K562 (cell line): ENCODE data around the gene EIPR1. TPM values are rescaled to one million over a fixed set of nuclear protein-coding genes. Genes with fewer than 3 reads are reported as not detected.

Experiments
- ATAC-seq: fragments of 200-7000 bp; cut with Tn5 transposase; 3 replicates; pipeline ENCODE4 v1.9.1; 2020; ENCODE audit warnings: moderate library complexity
- BruUV-seq: library from RNA; stranded (reverse); fragments of 400-500 nt; replicated peaks from 2 replicates; lab custom pipeline; 2021; lab: Mats Ljungman, UMichigan
- CTCF ChIA-PET: fragments of 300-600 bp; formaldehyde crosslinking; extraction: SDS; loops from one replicate; lab custom pipeline; 2021; ENCODE audit warnings: low intra/inter-chr PET ratio; lab: Yijun Ruan, JAX
- POLR2A ChIA-PET: fragments of 300-600, 350-650 bp; sonication (Branson Sonifier 250); formaldehyde crosslinking; extraction: SDS; loops from one replicate; lab custom pipeline; 2021; ENCODE audit warnings: antibody characterized with exemption, inconsistent platforms; lab: Yijun Ruan, JAX
- DNase-seq, 4 experiments: peaks; one replicate each; pipeline versions ENCODE4 v3.0.0 to v3.0.0-alpha.2; 2011 to 2018; ENCODE audit warnings: low spot score in 3 of 4, mixed read lengths in 3 of 4; ENCODE audit errors: extremely low read depth in 1 of 4
- FAIRE-seq: peaks from 2 replicates; lab custom pipeline; 2011; peaks lifted over from hg19 to GRCh38; lab: Jason Lieb, UNC
- H2AFZ ChIP-seq: 2 replicates; pipeline ENCODE4 v1.6.0; 2011; ENCODE audit warnings: low read depth, low read length, control low read depth, inconsistent platforms
- H3K27ac ChIP-seq: fragments of 200-600 bp; 3 replicates; pipeline ENCODE4 v1.8.0; 2011; ENCODE audit warnings: low read depth, mild to moderate bottlenecking, control low read depth, inconsistent platforms, low read length, moderate library complexity, mixed read lengths; ENCODE audit errors: extremely low read depth
- H3K27me3 ChIP-seq, 2 experiments: fragments of 300-600 bp in 1 of 2; 2 replicates in 1 of 2; 3 replicates in 1 of 2; pipeline versions ENCODE4 v1.6.0 to v1.8.0; 2011; ENCODE audit warnings: inconsistent platforms in 2 of 2, low read length in 2 of 2, mild to moderate bottlenecking in 1 of 2, mixed read lengths in 1 of 2, moderate library complexity in 1 of 2; ENCODE audit not compliant: control insufficient read depth in 2 of 2, insufficient read depth in 2 of 2
- H3K36me3 ChIP-seq: fragments of 300-600 bp; 3 replicates; pipeline ENCODE4 v1.8.0; 2011; ENCODE audit warnings: mild to moderate bottlenecking, low read length, inconsistent platforms; ENCODE audit not compliant: control insufficient read depth, insufficient read depth
- H3K4me1 ChIP-seq, 2 experiments: fragments of 200-600 bp in 1 of 2; replicated peaks in 1 of 2; 2 replicates in 1 of 2; 3 replicates in 1 of 2; pipeline versions ENCODE4 v1.5.1 to v1.8.0; 2011; ENCODE audit warnings: inconsistent platforms in 2 of 2, low read length in 2 of 2, mild to moderate bottlenecking in 1 of 2, mixed read lengths in 1 of 2, moderate library complexity in 1 of 2; ENCODE audit not compliant: control insufficient read depth in 2 of 2, insufficient read depth in 2 of 2
- H3K4me2 ChIP-seq: 2 replicates; pipeline ENCODE4 v1.6.1; 2011; ENCODE audit warnings: low read length, control low read depth, inconsistent platforms, mixed read lengths; ENCODE audit not compliant: insufficient read depth
- H3K4me3 ChIP-seq: fragments of 200-600 bp; sonication (generic), shearing (Covaris generic); 2 replicates; pipeline ENCODE4 v1.5.1; 2016; ENCODE audit warnings: control low read depth, inconsistent platforms
- H3K79me2 ChIP-seq: fragments of 200-600 bp; 3 replicates; pipeline ENCODE4 v1.8.0; 2011; ENCODE audit warnings: low read length, inconsistent platforms; ENCODE audit not compliant: control insufficient read depth, insufficient read depth
- H3K9ac ChIP-seq, 2 experiments: 2 replicates each; pipeline versions ENCODE4 v1.6.0 to v1.6.1; 2011; ENCODE audit warnings: low read depth in 2 of 2, low read length in 2 of 2, control low read depth in 1 of 2, inconsistent platforms in 1 of 2, mild to moderate bottlenecking in 1 of 2, mixed read lengths in 1 of 2; ENCODE audit not compliant: insufficient read depth in 1 of 2
- H3K9me1 ChIP-seq: one replicate; pipeline ENCODE4 v1.6.0; 2011; ENCODE audit warnings: inconsistent platforms, mild to moderate bottlenecking, low read length, moderate library complexity; ENCODE audit not compliant: control insufficient read depth, insufficient read depth
- H3K9me3 ChIP-seq: replicated peaks from 2 replicates; pipeline ENCODE4 v1.5.1; 2011; ENCODE audit warnings: low read depth, low read length, inconsistent platforms; ENCODE audit not compliant: control insufficient read depth, insufficient read depth
- H4K20me1 ChIP-seq: replicated peaks from 2 replicates; pipeline ENCODE4 v1.6.1; 2011; ENCODE audit warnings: low read length, inconsistent platforms, mixed read lengths; ENCODE audit not compliant: control insufficient read depth, insufficient read depth
- CCNT2 ChIP-seq: IDR thresholded peaks from 2 replicates; pipeline ENCODE4 v1.6.1; 2011; ENCODE audit warnings: borderline replicate concordance, low read depth, mild to moderate bottlenecking, moderate library complexity, mixed read lengths, low read length; ENCODE audit not compliant: insufficient read length; ENCODE audit errors: extremely low read depth
- CREM ChIP-seq: IDR thresholded peaks from 2 replicates; pipeline ENCODE4 v1.6.1; 2014; ENCODE audit warnings: antibody characterized with exemption, low read depth
- CTBP1 ChIP-seq: fragments of 450-650 bp; IDR thresholded peaks from 2 replicates; pipeline ENCODE4 v1.6.1; 2016; ENCODE audit warnings: borderline replicate concordance
- E2F5 ChIP-seq: sonication (generic); formaldehyde crosslinking; IDR thresholded peaks from 2 replicates; pipeline ENCODE4 v1.8.0; 2022; ENCODE audit warnings: mild to moderate bottlenecking, missing genetic modification reagents
- ETV6 ChIP-seq, 3 experiments: fragments of 150-350 bp in 1 of 3; sonication (generic) in 1 of 3; formaldehyde crosslinking in 1 of 3; IDR thresholded peaks; 2 replicates each; pipeline versions ENCODE4 v1.6.1 to v1.8.0; 2014 to 2022; ENCODE audit warnings: borderline replicate concordance in 2 of 3, low read depth in 2 of 3, antibody characterized with exemption in 1 of 3, low read length in 1 of 3, mild to moderate bottlenecking in 1 of 3, missing genetic modification reagents in 1 of 3
- FOXK1 ChIP-seq: sonication (generic); formaldehyde crosslinking; IDR thresholded peaks from 2 replicates; pipeline ENCODE4 v1.8.0; 2022; ENCODE audit warnings: missing genetic modification reagents, mild to moderate bottlenecking, borderline replicate concordance
- HNRNPLL ChIP-seq: fragments of 200-400 bp; formaldehyde crosslinking; IDR thresholded peaks from 2 replicates; pipeline ENCODE4 v1.6.1; 2017; ENCODE audit warnings: low read length, low read depth, mild to moderate bottlenecking; ENCODE audit not compliant: poor library complexity, severe bottlenecking
- KAT8 ChIP-seq: fragments of 450-650 bp; IDR thresholded peaks from 2 replicates; pipeline ENCODE4 v1.6.1; 2016; ENCODE audit warnings: low read depth, mild to moderate bottlenecking
- KLF16 ChIP-seq: IDR thresholded peaks from 2 replicates; pipeline ENCODE4 v1.6.1; 2016; ENCODE audit warnings: antibody characterized with exemption
- PPARD ChIP-seq: fragments of 250-450 bp; sonication (Bioruptor Pico); IDR thresholded peaks from 2 replicates; pipeline ENCODE4 v1.8.0; 2022; ENCODE audit warnings: inconsistent platforms, mild to moderate bottlenecking, moderate library complexity
- RBM22 ChIP-seq: fragments of 200-400 bp; formaldehyde crosslinking; IDR thresholded peaks from 2 replicates; pipeline ENCODE4 v1.6.1; 2018; ENCODE audit warnings: low read length, low read depth; ENCODE audit not compliant: poor library complexity, severe bottlenecking
- RFX5 ChIP-seq: IDR thresholded peaks from 2 replicates; pipeline ENCODE4 v1.6.1; 2011; ENCODE audit warnings: low read depth, mild to moderate bottlenecking, improper control_type of control experiment, low read length
- USF2 ChIP-seq: sonication (generic); formaldehyde crosslinking; IDR thresholded peaks from 2 replicates; pipeline ENCODE4 v1.5.0; 2020; ENCODE audit warnings: missing genetic modification reagents
- ZFPM2 ChIP-seq: fragments of 250-450 bp; sonication (Bioruptor Pico); IDR thresholded peaks from 2 replicates; pipeline ENCODE4 v1.5.1; 2022; ENCODE audit warnings: mild to moderate bottlenecking
- ZMIZ1 ChIP-seq, 2 experiments: fragments of 150-350 bp in 1 of 2; IDR thresholded peaks; 2 replicates each; pipeline ENCODE4 v1.6.1; 2012 to 2016; ENCODE audit warnings: low read depth in 2 of 2, low read length in 2 of 2, mild to moderate bottlenecking in 1 of 2, moderate library complexity in 1 of 2
- ZNF584 ChIP-seq: fragments of 200-800 bp; sonication (Bioruptor generic); IDR thresholded peaks from 2 replicates; pipeline ENCODE4 v1.6.1; 2016; ENCODE audit warnings: low read depth, mild to moderate bottlenecking, missing genetic modification characterization, missing compliant biosample characterization
- WGBS: fragments of 100-300 bp; shearing (Covaris generic); methylation state at CpG from one replicate; pipeline ENCODE4 v1.1.6; 2016; ENCODE audit warnings: low coverage, mixed read lengths; ENCODE audit not compliant: insufficient coverage; ENCODE audit errors: missing lambda C conversion rate; 5-methylcytosine and 5-hydroxymethylcytosine counted together
- in situ Hi-C: fragments of 300-500 bp; cut with MboI; formaldehyde crosslinking; loops from 4 replicates; pipeline ENCODE4 v1.15.0; 2018; ENCODE audit warnings: inconsistent platforms, mixed read lengths
- intact Hi-C: fragments of 100-400 bp; cut with micrococcal nuclease; formaldehyde crosslinking; loops from 2 replicates; pipeline ENCODE4 v1.14.2; 2022
- polyA plus RNA-seq, 8 experiments: library from polyadenylated mRNA; depleted of rRNA in 4 of 8; stranded (reverse) in 5 of 8; unstranded in 3 of 8; fragments of >200 nt; fragmentation: Nextera tagmentation in 2 of 8; fragmentation: Illumina TruSeq in 1 of 8; extraction: Ambion mirVana in 2 of 8; extraction: Trizol in 1 of 8; gene quantifications; 2 replicates each; pipeline versions ENCODE4 v1.2.1 to v1.2.3, GENCODE V29; 2011 to 2014; ENCODE audit warnings: inconsistent platforms in 1 of 8, missing spikeins in 1 of 8
- total RNA-seq, 7 experiments: library from RNA; depleted of rRNA in 6 of 7; stranded (reverse); fragments of >200 nt in 6 of 7; fragmentation: Illumina TruSeq in 2 of 7; extraction: Trizol in 2 of 7; gene quantifications; 2 replicates each; pipeline versions ENCODE4 v1.2.1 to v1.2.3, GENCODE V29; 2011 to 2021; ENCODE audit warnings: low replicate concordance in 1 of 7

Gene EIPR1
- total and polyA plus RNA-seq, 9 of the 15 experiments (the other 6 are each of a cell fraction or from before 2014, with no cell fraction given) = 19.9 to 54.4 (median 35.9) TPM

GRCh38 chr2:3399829-3400228 is 22.2 kb upstream of the EIPR1 start (continued):
- no peak for TF ChIP-seq ZNF584 (CRISPR knock-in tag)
- TF ChIP-seq ETV6 (IDR thresholded peaks at IDR 0.05; ENCODE audit: borderline replicate concordance in 1 of 2, low read depth in 2 of 2, low read length in 1 of 2) = no peak
- TF ChIP-seq ETV6 (CRISPR knock-in tag; IDR thresholded peaks at IDR 0.05; ENCODE audit: borderline replicate concordance) = no peak
- TF ChIP-seq, all 486 proteins: peak for 0

DNA sequence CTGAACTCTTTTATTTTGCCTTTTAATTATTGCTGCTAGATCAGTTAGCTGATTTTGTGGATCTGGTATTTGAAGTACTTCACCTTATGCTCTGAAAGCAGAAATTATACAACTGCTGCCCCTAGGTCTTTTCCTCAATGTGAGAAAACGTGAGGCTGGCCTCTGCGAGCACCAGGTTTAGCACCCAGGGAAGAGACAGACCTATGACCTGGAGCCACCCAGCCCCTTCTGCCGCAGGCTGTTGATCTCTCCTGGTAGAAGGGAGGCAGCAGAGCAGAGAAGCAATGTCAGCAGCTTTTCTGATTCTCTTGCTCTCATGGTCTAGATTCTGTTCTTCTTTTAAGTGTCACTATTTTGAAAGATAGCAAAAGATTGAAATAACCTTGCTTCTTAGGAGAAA is 21.8 kb upstream of the EIPR1 start:
- ChIA-PET CTCF (no interaction called here), POLR2A (interaction anchor here (2.2 kb wide), 1 partner anchor 13 kb away, joined by 9 read pairs; no protein-coding TSS in a partner anchor)
- FAIRE-seq (no peak), ATAC-seq (no peak), DNase-seq (no peak)
- no peak overlapping the region for H3K4me2 ChIP-seq
- 78% methylated on average over 3 of the region's 3 CpGs for WGBS
- H3K9ac ChIP-seq = no peak overlapping the region
- H3K9me3 ChIP-seq = peaks cover 6% of the 10 kb centered on the region
- BruUV-seq = no TSS peak
- H3K4me1 ChIP-seq = peaks cover 0 to 3% of the 10 kb centered on the region in 2 experiments; a peak in 2 of 5 replicates
- in situ Hi-C loops = no loop called here
- peaks cover 21% of the 10 kb centered on the region; the same call in 1 of the 3 replicates for H3K79me2 ChIP-seq
- no peak overlapping the region for H2AFZ ChIP-seq
- H3K4me3 ChIP-seq = no peak overlapping the region
- intact Hi-C loops = no loop called here
- H3K27me3 ChIP-seq = no peaks in the 10 kb centered on the region
- no peak overlapping the region for H3K27ac ChIP-seq
- H3K9me1 ChIP-seq = no peaks in the 10 kb centered on the region
- peaks cover 61% of the 10 kb centered on the region; the same call in 2 of the 3 replicates for H3K36me3 ChIP-seq
- no peaks in the 10 kb centered on the region for H4K20me1 ChIP-seq
- TF ChIP-seq PPARD (CRISPR knock-in tag) (no peak), ZFPM2 (CRISPR knock-in tag) (no peak), RFX5 (no peak), USF2 (CRISPR knock-in tag) (no peak), KLF16 (no peak), HNRNPLL (no peak), FOXK1 (no peak), CCNT2 (no peak), CTBP1 (no peak), E2F5 (CRISPR knock-in tag) (no peak), CREM (no peak), KAT8 (no peak), ZMIZ1 (IDR thresholded peaks at IDR 0.05; ENCODE audit: low read depth in 2 of 2, low read length in 2 of 2) (no peak), RBM22 (no peak)
